Psoas muscle (tissue), 8 donors: ENCODE data around the gene XKRX. TPM values are rescaled to one million over a fixed set of nuclear protein-coding genes. Genes with fewer than 3 reads are reported as not detected.
A peak's percentile ranks its signal among the peaks of the same experiment; 100 is the strongest.

Source experiments
- ATAC-seq, 4 donors: fragments of 200-7000 bp; cut with Tn5 transposase; one replicate each; pipeline ENCODE4 v1.9.1; 2020; ENCODE audit warnings: moderate library complexity in 3 of 4, mild to moderate bottlenecking in 2 of 4
- DNase-seq, 2 donors: peaks; one replicate each; pipeline ENCODE4 v3.0.0-alpha.2; 2020
- H3K27ac ChIP-seq: fragments of 200-600 bp; one replicate; pipeline ENCODE4 v1.8.0; 2022
- H3K27me3 ChIP-seq, 3 donors: fragments of 200-600 bp in 1 of 3; one replicate each; pipeline versions ENCODE4 v1.6.1 to v1.8.0; 2013 to 2022; ENCODE audit warnings: low read length in 2 of 3, mild to moderate bottlenecking in 2 of 3, moderate library complexity in 1 of 3; ENCODE audit not compliant: insufficient read depth in 3 of 3
- H3K36me3 ChIP-seq, 2 donors: fragments of 200-600 bp in 1 of 2; one replicate each; pipeline versions ENCODE4 v1.6.1 to v1.8.0; 2013 to 2022; ENCODE audit warnings: low read depth in 1 of 2, mild to moderate bottlenecking in 1 of 2, moderate library complexity in 1 of 2; ENCODE audit not compliant: insufficient read depth in 1 of 2
- H3K4me1 ChIP-seq: fragments of 200-600 bp; one replicate; pipeline ENCODE4 v1.8.0; 2022
- H3K4me3 ChIP-seq: fragments of 200-600 bp; one replicate; pipeline ENCODE4 v1.8.0; 2022; ENCODE audit warnings: mild to moderate bottlenecking
- H3K9me3 ChIP-seq: fragments of 200-600 bp; one replicate; pipeline ENCODE4 v1.8.0; 2022
- WGBS, 3 donors: extraction: QIAGEN DNeasy Blood & Tissue Kit; methylation state at CpG; one replicate each; pipeline versions ENCODE4 v1.1.6 to v1.1.7; 2013; 5-methylcytosine and 5-hydroxymethylcytosine counted together
- intact Hi-C, 2 donors: fragments of 100-400 bp; cut with DNase I; formaldehyde crosslinking; loops; one replicate each; pipeline versions ENCODE4 v1.11.0 to v1.14.2; 2022
- polyA plus RNA-seq, 3 donors: library from polyadenylated mRNA; stranded (reverse); fragments of 200-250 nt; gene quantifications; one replicate each; pipeline ENCODE4 v1.2.3, GENCODE V29; 2013
- total RNA-seq, 4 donors: library from RNA; stranded (reverse); fragmentation: NEBNext Ultra II Directional in 2 of 4; extraction: Animal tissue kit (Norgen Biotek cat#: 25700) in 2 of 4; gene quantifications; one replicate each; pipeline versions ENCODE4 v1.2.1 to v1.2.4, GENCODE V29; 2021 to 2023
- TF ChIP-seq, protein P1 (sequence below): fragments of 200-600 bp; IDR thresholded peaks from one replicate; pipeline ENCODE4 v1.8.0; 2022; ENCODE audit warnings: antibody characterized with exemption
- donor health status: healthy with polysubstance abuse.
- donor health status: DM: no; HTN: no; CAD: no; lungs with moderate emphysema.
- donor health status: Bipolar disorder and iron deficiency.
- donor health status: healthy.
- donor health status: DM: yes; HTN: yes; CAD: no.
- donor health status: DM: no; HTN: no; CAD: no.
- donor health status: DM: no; HTN: no; CAD: no.
- donor health status: DM: yes; HTN: yes; CAD: no.

The XKRX gene
- total and polyA plus RNA-seq, 7 donors: 0.05 to 0.28 (median 0.09) TPM; not detected in 2

DNA sequence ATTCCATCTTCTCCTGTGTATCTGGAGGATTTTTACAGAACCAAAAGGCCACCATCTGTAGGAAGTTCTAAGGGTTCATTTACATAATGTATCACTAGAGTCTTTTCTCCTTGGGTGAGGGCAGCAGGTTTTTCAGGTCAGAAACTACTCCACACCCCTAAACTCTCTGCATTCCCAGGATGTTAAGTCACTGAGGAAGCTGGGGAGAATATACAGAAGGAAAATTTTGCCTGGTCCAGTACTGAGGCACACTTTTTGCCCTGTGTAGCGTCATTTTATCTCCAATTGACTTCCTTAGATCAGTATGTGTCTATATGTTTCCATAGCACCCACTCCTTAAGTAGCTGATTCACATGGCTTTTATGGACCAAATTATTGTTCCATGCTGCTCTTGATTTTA, 17.0 kb downstream of the XKRX start:
- TF ChIP-seq, protein P1, sequence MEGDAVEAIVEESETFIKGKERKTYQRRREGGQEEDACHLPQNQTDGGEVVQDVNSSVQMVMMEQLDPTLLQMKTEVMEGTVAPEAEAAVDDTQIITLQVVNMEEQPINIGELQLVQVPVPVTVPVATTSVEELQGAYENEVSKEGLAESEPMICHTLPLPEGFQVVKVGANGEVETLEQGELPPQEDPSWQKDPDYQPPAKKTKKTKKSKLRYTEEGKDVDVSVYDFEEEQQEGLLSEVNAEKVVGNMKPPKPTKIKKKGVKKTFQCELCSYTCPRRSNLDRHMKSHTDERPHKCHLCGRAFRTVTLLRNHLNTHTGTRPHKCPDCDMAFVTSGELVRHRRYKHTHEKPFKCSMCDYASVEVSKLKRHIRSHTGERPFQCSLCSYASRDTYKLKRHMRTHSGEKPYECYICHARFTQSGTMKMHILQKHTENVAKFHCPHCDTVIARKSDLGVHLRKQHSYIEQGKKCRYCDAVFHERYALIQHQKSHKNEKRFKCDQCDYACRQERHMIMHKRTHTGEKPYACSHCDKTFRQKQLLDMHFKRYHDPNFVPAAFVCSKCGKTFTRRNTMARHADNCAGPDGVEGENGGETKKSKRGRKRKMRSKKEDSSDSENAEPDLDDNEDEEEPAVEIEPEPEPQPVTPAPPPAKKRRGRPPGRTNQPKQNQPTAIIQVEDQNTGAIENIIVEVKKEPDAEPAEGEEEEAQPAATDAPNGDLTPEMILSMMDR: no peak
- 52 to 80% (median 72%) methylated on average over 1 of the region's 1 CpG for WGBS, 3 donors
- no peak for ATAC-seq
- no peak overlapping the region for H3K27ac ChIP-seq
- intact Hi-C loops: no loop called here
- peaks cover 0 to 12% (median 0%) of the 10 kb centered on the region in 3 donors for H3K27me3 ChIP-seq
- H3K4me3 ChIP-seq: no peak overlapping the region
- H3K9me3 ChIP-seq: no peaks in the 10 kb centered on the region
- no peaks in the 10 kb centered on the region for H3K36me3 ChIP-seq
- no peaks in the 10 kb centered on the region for H3K4me1 ChIP-seq
- DNase-seq: no peak

GRCh38 chrX:100905620-100906019, 23.1 kb downstream of the XKRX start:
- H3K27me3 ChIP-seq: no peaks in the 10 kb centered on the region
- ATAC-seq (no peak), DNase-seq (no peak)
- H3K4me3 ChIP-seq: no peak overlapping the region
- no peaks in the 10 kb centered on the region for H3K4me1 ChIP-seq
- TF ChIP-seq, protein P1: no peak
- H3K27ac ChIP-seq: no peak overlapping the region
- no peaks in the 10 kb centered on the region for H3K36me3 ChIP-seq
- peaks cover 15% of the 10 kb centered on the region for H3K9me3 ChIP-seq
- intact Hi-C loops: no loop called here

DNA sequence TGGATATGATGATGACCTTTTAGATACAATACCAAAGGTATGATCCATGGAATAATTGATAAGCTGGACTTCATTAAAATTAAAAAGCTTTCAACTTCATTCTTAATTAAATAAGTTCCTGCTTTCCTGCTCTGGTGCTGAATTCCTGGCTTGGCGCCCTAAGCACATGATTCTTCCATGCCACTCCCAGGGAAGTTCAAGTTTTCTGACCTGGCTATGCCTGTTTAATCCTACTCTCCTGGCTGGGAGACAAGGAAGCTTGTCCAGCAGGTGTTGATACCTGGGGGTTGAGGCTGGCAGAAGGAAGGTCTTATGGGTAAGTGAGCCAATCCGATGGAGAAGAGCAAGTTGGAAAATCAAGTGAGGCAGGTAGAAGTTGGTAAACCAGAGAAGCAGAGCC, 24.3 kb downstream of the XKRX start:
- no peak overlapping the region for H3K27ac ChIP-seq
- H3K4me1 ChIP-seq: no peaks in the 10 kb centered on the region
- no peak for ATAC-seq
- no peaks in the 10 kb centered on the region for H3K36me3 ChIP-seq
- 44 to 81% (median 74%) methylated on average over 2 of the region's 2 CpGs for WGBS, 3 donors
- no peaks in the 10 kb centered on the region for H3K27me3 ChIP-seq
- no peak for DNase-seq
- intact Hi-C loops: no loop called here
- TF ChIP-seq, protein P1: no peak
- H3K4me3 ChIP-seq: no peak overlapping the region
- H3K9me3 ChIP-seq: peaks cover 15% of the 10 kb centered on the region

DNA sequence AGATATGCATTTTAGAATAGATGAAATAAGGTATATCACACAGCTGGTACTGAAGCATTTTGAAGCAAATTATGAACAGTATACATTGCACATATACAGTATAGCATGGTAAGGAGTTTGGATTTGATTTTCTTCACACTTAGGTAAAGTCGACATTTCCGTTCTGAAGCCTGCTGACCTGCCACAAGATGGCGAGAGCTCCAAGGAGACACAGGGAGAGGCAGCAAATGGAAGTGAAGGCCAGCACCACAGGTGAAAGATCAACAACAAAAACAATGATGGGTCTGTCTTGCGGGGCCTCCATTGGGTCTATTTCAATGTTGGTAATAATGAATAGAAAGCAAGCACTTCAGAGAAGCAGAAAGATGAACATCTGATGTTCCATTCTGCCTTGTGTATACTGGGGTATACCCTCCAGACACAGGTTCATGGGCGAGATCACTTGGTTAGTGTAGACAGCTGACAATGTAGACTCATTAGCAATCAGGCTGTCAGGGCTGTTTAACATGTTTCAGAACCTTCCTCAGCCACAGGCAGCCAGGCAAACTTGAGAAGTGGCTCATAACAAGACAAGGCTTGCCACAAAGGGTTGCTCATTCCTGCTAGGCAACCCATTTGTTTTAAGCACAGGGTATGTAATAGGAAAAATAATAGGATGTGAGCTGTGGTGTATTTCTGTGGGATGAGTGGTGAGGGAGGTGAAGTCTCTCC, 33.2 kb downstream of the XKRX start:
- WGBS, 3 donors: 20 to 31% (median 28%) methylated on average over 5 of the region's 5 CpGs
- Histone ChIP-seq H3K4me1 (no peaks in the 10 kb centered on the region), H3K9me3 (no peaks in the 10 kb centered on the region), H3K27me3 (peaks cover 0 to 6% (median 0%) of the 10 kb centered on the region in 3 donors), H3K4me3 (no peak overlapping the region), H3K27ac (no peak overlapping the region), H3K36me3 (no peaks in the 10 kb centered on the region)
- TF ChIP-seq, protein P1: peak; percentile 22
- ATAC-seq (no peak), DNase-seq (no peak)
- intact Hi-C loops: loop anchor here in 1 of 2 donors (10.0 kb wide), 1 partner anchor 389 kb away; no protein-coding TSS in a partner anchor

- peaks cover 0 to 8% (median 0%) of the 10 kb centered on the region in 3 donors for H3K27me3 ChIP-seq
- no peaks in the 10 kb centered on the region for H3K9me3 ChIP-seq
- DNase-seq (no peak), ATAC-seq (no peak)
- no peak overlapping the region for H3K4me3 ChIP-seq
- intact Hi-C loops: no loop called here
- H3K4me1 ChIP-seq: no peaks in the 10 kb centered on the region
- no peaks in the 10 kb centered on the region for H3K36me3 ChIP-seq
- 53 to 54% (median 53%) methylated on average over 4 of the region's 4 CpGs for WGBS, 3 donors
- TF ChIP-seq, protein P1: no peak
- H3K27ac ChIP-seq: no peak overlapping the region
Measured at GRCh38 chrX:100883654-100884053, 45.1 kb downstream of the XKRX start.
